B cell (primary cell): ENCODE measurements around the gene NME7. TPM values are rescaled to one million over a fixed set of nuclear protein-coding genes. Genes with fewer than 3 reads are reported as not detected.

ENCODE experiments used
- ATAC-seq: fragments of 200-7000 bp; cut with Tn5 transposase; one replicate; pipeline ENCODE4 v1.10.0; 2021; ENCODE audit warnings: low read depth, mild to moderate bottlenecking, moderate number of reproducible peaks, moderate library complexity
- CTCF ChIA-PET: fragments of 350-600 bp; sonication (Branson Sonifier 250); formaldehyde crosslinking; loops from one replicate; lab custom pipeline; 2021; ENCODE audit warnings: antibody characterized with exemption, inconsistent platforms; lab: Charles Lee
- POLR2A ChIA-PET: fragments of 350-600 bp; sonication (Branson Sonifier 250); formaldehyde crosslinking; loops from one replicate; lab custom pipeline; 2021; ENCODE audit warnings: antibody characterized with exemption; lab: Charles Lee
- DNase-seq: peaks from one replicate; pipeline ENCODE4 v3.0.0; 2013
- H2AFZ ChIP-seq: 2 replicates; pipeline ENCODE4 v1.6.1; 2012; ENCODE audit warnings: mild to moderate bottlenecking, low read depth, low read length; ENCODE audit not compliant: insufficient read depth, poor library complexity, severe bottlenecking
- H3K27ac ChIP-seq, 2 donors: 1 replicate in 1 of 2; 2 replicates in 1 of 2; pipeline ENCODE4 v1.5.1; 2012 to 2013; ENCODE audit warnings: low read length in 2 of 2, mild to moderate bottlenecking in 2 of 2, moderate library complexity in 1 of 2
- H3K27me3 ChIP-seq, 4 experiments: fragments of 200-600 bp in 1 of 4; sonication (generic) in 1 of 4; replicated peaks in 1 of 4; 1 replicate in 2 of 4; 2 replicates in 2 of 4; pipeline versions ENCODE4 v1.6.1 to v1.7.0; 2013 to 2016; ENCODE audit warnings: low read length in 3 of 4, mild to moderate bottlenecking in 2 of 4, mixed read lengths in 1 of 4, moderate library complexity in 1 of 4; ENCODE audit not compliant: insufficient read depth in 4 of 4, control insufficient read depth in 3 of 4; ENCODE audit errors: control extremely low read depth in 1 of 4
- H3K36me3 ChIP-seq, 2 experiments: replicated peaks in 1 of 2; 1 replicate in 1 of 2; 2 replicates in 1 of 2; pipeline versions ENCODE4 v1.6.1 to v1.7.1; 2013; ENCODE audit warnings: low read length in 1 of 2; ENCODE audit not compliant: insufficient read depth in 2 of 2, control insufficient read depth in 1 of 2; ENCODE audit errors: control extremely low read depth in 1 of 2, extremely low read depth in 1 of 2
- H3K4me1 ChIP-seq, 2 donors: fragments of 200-600 bp in 1 of 2; sonication (generic) in 1 of 2; 1 replicate in 1 of 2; 2 replicates in 1 of 2; pipeline versions ENCODE4 v1.5.1 to v1.6.1; 2013 to 2017; ENCODE audit warnings: low read length in 2 of 2; ENCODE audit not compliant: control insufficient read depth in 2 of 2, insufficient read depth in 2 of 2
- H3K4me2 ChIP-seq: replicated peaks from 2 replicates; pipeline ENCODE3; 2012; ENCODE audit warnings: mild to moderate bottlenecking, low read depth, low read length; ENCODE audit not compliant: poor library complexity, severe bottlenecking
- H3K4me3 ChIP-seq, 5 experiments: fragments of 200-600 bp in 1 of 5; sonication (generic) in 1 of 5; 1 replicate in 3 of 5; 2 replicates in 2 of 5; pipeline versions ENCODE4 v1.5.1 to v1.7.0; 2011 to 2016; ENCODE audit warnings: low read length in 4 of 5, mild to moderate bottlenecking in 4 of 5, low read depth in 2 of 5, control low read depth in 1 of 5, moderate library complexity in 1 of 5; ENCODE audit not compliant: insufficient read depth in 1 of 5; ENCODE audit errors: control extremely low read depth in 1 of 5, extremely low read depth in 1 of 5
- H3K79me2 ChIP-seq: fragments of 200-600 bp; sonication (generic); one replicate; pipeline ENCODE4 v1.6.0; 2016; ENCODE audit warnings: low read length; ENCODE audit not compliant: control insufficient read depth, insufficient read depth
- H3K9ac ChIP-seq: fragments of 200-600 bp; sonication (generic); 2 replicates; pipeline ENCODE4 v1.6.1; 2017; ENCODE audit warnings: mild to moderate bottlenecking, low read length, moderate library complexity
- H3K9me3 ChIP-seq, 3 donors: one replicate each; pipeline versions ENCODE4 v1.6.1 to v1.7.1; 2013; ENCODE audit warnings: low read length in 2 of 3; ENCODE audit not compliant: control insufficient read depth in 2 of 3, insufficient read depth in 1 of 3; ENCODE audit errors: control extremely low read depth in 1 of 3
- H4K20me1 ChIP-seq: 2 replicates; pipeline ENCODE4 v1.6.0; 2012; ENCODE audit warnings: mild to moderate bottlenecking, low read length; ENCODE audit not compliant: insufficient read depth, control insufficient read depth, poor library complexity, severe bottlenecking
- H3K27ac Mint-ChIP-seq: one replicate; pipeline ENCODE4 v1.8.0; 2021; ENCODE audit warnings: mixed read lengths
- H3K27me3 Mint-ChIP-seq: one replicate; pipeline ENCODE4 v1.8.0; 2021; ENCODE audit warnings: mixed read lengths
- H3K4me1 Mint-ChIP-seq: one replicate; pipeline ENCODE4 v1.8.0; 2021; ENCODE audit warnings: mixed read lengths
- H3K4me3 Mint-ChIP-seq: one replicate; pipeline ENCODE4 v1.8.0; 2021; ENCODE audit warnings: mixed read lengths
- H3K9me3 Mint-ChIP-seq: one replicate; pipeline ENCODE4 v1.8.0; 2022; ENCODE audit warnings: mixed read lengths; ENCODE audit not compliant: insufficient read depth
- EZH2 ChIP-seq: IDR thresholded peaks from 2 replicates; pipeline ENCODE4 v1.6.1; 2012; ENCODE audit warnings: borderline replicate concordance, low read depth, mild to moderate bottlenecking, moderate library complexity, low read length; ENCODE audit not compliant: insufficient read depth, poor library complexity, severe bottlenecking
- WGBS: methylation state at CpG from one replicate; pipeline ENCODE4 v1.1.5; 2013; ENCODE audit warnings: missing lambda C conversion rate; ENCODE audit not compliant: insufficient coverage; 5-methylcytosine and 5-hydroxymethylcytosine counted together
- intact Hi-C: fragments of 100-400 bp; cut with micrococcal nuclease; formaldehyde crosslinking; loops from one replicate; pipeline ENCODE4 v1.10.0; 2022
- polyA plus RNA-seq: library from polyadenylated mRNA; depleted of rRNA; stranded (reverse); fragments of >200 nt; gene quantifications from 2 replicates; pipeline ENCODE4 v1.2.3, GENCODE V29; 2012
- total RNA-seq, 2 donors: library from RNA; stranded (reverse); fragments of 120-200 nt in 1 of 2; gene quantifications; 1 replicate in 1 of 2; 2 replicates in 1 of 2; pipeline versions ENCODE4 v1.2.3 to v1.2.4, GENCODE V29; 2013 to 2022
- TF ChIP-seq, protein P1 (sequence below): fragments of 200-600 bp; IDR thresholded peaks from one replicate; pipeline ENCODE4 v1.8.0; 2022; ENCODE audit warnings: antibody characterized with exemption, mild to moderate bottlenecking

Gene NME7
- total and polyA plus RNA-seq, 2 donors (not counting 1 experiment from before 2014, with no cell fraction given): 3.3 to 14.3 TPM

- H3K4me3 ChIP-seq: peak overlapping the region in 4 of 5 experiments; percentile 59 to 78 (median 67)
- CTCF ChIA-PET: no interaction called here
Measured at GRCh38 chr1:169105434-169106094, 262.0 kb downstream of the NME7 start.

DNA sequence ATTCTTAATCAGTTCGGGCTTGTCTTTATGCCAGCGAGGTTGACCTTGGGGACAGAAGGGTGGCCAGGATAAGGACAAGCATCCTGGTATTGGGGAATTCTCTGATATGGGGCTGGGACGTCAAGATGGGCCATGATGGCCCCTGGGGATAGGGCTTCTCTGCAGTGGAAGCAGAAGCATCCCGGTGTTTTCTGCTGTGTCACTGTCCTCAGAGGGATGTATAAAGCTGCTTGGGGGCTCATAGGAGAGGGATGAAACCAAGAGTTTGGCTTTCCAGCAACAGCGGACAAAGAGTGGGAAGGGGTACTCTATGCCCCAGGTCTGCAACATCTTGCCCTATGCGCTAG, 262.5 kb downstream of the NME7 start:
- peaks cover 16% of the 10 kb centered on the region for H3K4me1 Mint-ChIP-seq
- intact Hi-C loops: loop anchor here (5.0 kb wide), 1 partner anchor 262 kb away; the partner anchor contains the start of genes BLZF1 and NME7
- ATAC-seq (no peak), DNase-seq (no peak)
- ChIA-PET CTCF (no interaction called here), POLR2A (no interaction called here)
- peaks cover 17 to 18% of the 10 kb centered on the region in 2 donors for H3K4me1 ChIP-seq
- H3K4me3 ChIP-seq: peak overlapping the region in 1 of 5 experiments; percentile 78
- H3K27me3 Mint-ChIP-seq: peaks cover 41% of the 10 kb centered on the region
- no peaks in the 10 kb centered on the region for H4K20me1 ChIP-seq
- no peaks in the 10 kb centered on the region for H3K9me3 Mint-ChIP-seq
- peaks cover 0 to 46% (median 23%) of the 10 kb centered on the region in 4 experiments for H3K27me3 ChIP-seq
- WGBS: 69% methylated on average over 6 of the region's 6 CpGs
- no peak overlapping the region for H3K27ac Mint-ChIP-seq
- H3K9ac ChIP-seq: peak overlapping the region; percentile 71
- no peak for TF ChIP-seq EZH2
- TF ChIP-seq, protein P1, sequence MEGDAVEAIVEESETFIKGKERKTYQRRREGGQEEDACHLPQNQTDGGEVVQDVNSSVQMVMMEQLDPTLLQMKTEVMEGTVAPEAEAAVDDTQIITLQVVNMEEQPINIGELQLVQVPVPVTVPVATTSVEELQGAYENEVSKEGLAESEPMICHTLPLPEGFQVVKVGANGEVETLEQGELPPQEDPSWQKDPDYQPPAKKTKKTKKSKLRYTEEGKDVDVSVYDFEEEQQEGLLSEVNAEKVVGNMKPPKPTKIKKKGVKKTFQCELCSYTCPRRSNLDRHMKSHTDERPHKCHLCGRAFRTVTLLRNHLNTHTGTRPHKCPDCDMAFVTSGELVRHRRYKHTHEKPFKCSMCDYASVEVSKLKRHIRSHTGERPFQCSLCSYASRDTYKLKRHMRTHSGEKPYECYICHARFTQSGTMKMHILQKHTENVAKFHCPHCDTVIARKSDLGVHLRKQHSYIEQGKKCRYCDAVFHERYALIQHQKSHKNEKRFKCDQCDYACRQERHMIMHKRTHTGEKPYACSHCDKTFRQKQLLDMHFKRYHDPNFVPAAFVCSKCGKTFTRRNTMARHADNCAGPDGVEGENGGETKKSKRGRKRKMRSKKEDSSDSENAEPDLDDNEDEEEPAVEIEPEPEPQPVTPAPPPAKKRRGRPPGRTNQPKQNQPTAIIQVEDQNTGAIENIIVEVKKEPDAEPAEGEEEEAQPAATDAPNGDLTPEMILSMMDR: no peak
- no peaks in the 10 kb centered on the region for H3K36me3 ChIP-seq
- H3K79me2 ChIP-seq: no peaks in the 10 kb centered on the region
- no peak overlapping the region for H3K27ac ChIP-seq
- H2AFZ ChIP-seq: peak overlapping the region; percentile 78
- H3K4me2 ChIP-seq: peak overlapping the region; percentile 93
- H3K9me3 ChIP-seq: no peaks in the 10 kb centered on the region
- H3K4me3 Mint-ChIP-seq: no peak overlapping the region

More at GRCh38 chr1:169105434-169106094, 262.0 kb downstream of the NME7 start:
- intact Hi-C loops: loop anchor here (2.0 to 5.0 kb wide), 4 partner anchors 262 to 927 kb away; partner anchors contain the start of genes BLZF1, NME7 and TIPRL
- Histone ChIP-seq H3K79me2 (no peaks in the 10 kb centered on the region), H4K20me1 (no peaks in the 10 kb centered on the region), H3K27me3 (peaks cover 0 to 46% (median 24%) of the 10 kb centered on the region in 4 experiments), H3K9ac (peak overlapping the region; percentile 71), H3K4me2 (peak overlapping the region; percentile 93), H3K36me3 (no peaks in the 10 kb centered on the region), H3K9me3 (no peaks in the 10 kb centered on the region), H3K4me1 (peaks cover 17 to 18% of the 10 kb centered on the region in 2 donors), H3K27ac (no peak overlapping the region), H2AFZ (peak overlapping the region; percentile 78)
- no peak for TF ChIP-seq EZH2
- TF ChIP-seq, protein P1: no peak
- no peaks in the 10 kb centered on the region for H3K9me3 Mint-ChIP-seq
- no peak overlapping the region for H3K4me3 Mint-ChIP-seq
- peaks cover 41% of the 10 kb centered on the region for H3K27me3 Mint-ChIP-seq
- POLR2A ChIA-PET: no interaction called here
- DNase-seq: peak; percentile 52
- under 1% methylated on average over 47 of the region's 47 CpGs for WGBS
- no peak overlapping the region for H3K27ac Mint-ChIP-seq
- H3K4me1 Mint-ChIP-seq: peaks cover 16% of the 10 kb centered on the region
- ATAC-seq: peak; percentile 13
